GM19324 (cell line): Measurements from ENCODE around the gene CDH24.

Source experiments
- ATAC-seq: cut with Tn5 transposase; IDR thresholded peaks from one replicate; pipeline ENCODE4 v1.9.1; 2021; ENCODE audit warnings: mild to moderate bottlenecking, moderate library complexity; ENCODE audit not compliant: unreplicated experiment, low FRiP score

The CDH24 gene

DNA sequence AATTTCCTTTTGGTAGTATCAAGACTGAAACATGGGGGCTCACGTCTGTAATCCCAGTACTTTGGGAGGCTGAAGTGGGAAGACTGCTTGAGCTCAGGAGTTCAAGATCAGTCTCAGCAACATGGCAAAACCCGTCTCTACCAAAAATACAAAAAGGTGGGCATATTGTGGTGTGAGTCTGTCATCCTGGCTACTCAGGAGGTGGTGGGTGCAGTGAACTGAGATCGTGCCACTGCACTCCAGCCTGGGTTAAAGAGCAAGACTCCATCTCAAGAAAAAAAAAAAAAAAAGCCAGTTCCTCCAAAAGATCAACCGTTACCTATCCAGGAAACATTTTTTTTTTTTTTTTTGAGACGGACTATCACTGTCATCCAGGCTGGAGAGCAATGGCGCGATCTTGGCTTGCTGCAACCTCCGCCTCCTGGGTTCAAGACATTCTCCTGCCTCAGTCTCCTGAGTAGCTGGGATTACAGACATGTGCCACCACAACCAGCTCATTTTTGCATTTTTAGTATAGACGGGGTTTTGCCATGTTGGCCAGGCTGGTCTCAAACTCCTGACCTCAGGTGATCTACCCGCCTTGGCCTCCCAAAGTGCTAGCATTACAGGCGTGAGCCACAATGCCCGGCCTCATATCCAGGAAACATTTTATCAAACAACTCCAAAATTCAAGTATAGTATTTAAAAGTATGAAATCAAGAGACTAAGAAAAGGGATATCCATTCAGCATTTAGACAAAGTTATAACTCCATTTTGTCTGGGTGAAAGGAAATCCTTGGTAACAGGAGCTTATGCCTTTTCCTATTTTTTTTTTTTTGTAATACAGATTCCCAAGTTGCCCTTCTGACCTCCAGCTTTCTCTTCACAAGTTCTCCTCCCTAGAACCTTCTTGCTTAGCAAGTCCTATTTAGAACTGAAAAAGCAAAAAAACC lies 34.2 kb upstream of the CDH24 start:
- no peak for ATAC-seq

DNA sequence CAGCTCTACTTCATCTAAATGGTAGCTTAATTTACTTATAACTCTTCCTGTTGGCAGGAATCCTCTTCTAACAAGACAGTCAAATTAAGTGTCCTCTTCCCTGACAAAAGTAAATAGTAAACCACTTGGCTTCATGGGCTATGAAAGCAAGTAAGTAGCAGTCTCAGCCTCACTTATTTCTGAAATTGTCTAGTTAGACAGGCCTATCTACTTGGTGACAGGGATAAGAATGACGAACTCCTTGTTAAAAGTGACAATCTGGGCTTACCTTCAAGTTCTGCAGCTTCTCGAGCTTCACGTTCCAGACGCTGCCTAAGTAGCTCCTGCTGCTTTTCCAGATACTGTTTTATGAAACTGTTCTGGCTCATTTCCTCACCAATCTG lies 32.9 kb upstream of the CDH24 start:
- ATAC-seq = no peak

DNA sequence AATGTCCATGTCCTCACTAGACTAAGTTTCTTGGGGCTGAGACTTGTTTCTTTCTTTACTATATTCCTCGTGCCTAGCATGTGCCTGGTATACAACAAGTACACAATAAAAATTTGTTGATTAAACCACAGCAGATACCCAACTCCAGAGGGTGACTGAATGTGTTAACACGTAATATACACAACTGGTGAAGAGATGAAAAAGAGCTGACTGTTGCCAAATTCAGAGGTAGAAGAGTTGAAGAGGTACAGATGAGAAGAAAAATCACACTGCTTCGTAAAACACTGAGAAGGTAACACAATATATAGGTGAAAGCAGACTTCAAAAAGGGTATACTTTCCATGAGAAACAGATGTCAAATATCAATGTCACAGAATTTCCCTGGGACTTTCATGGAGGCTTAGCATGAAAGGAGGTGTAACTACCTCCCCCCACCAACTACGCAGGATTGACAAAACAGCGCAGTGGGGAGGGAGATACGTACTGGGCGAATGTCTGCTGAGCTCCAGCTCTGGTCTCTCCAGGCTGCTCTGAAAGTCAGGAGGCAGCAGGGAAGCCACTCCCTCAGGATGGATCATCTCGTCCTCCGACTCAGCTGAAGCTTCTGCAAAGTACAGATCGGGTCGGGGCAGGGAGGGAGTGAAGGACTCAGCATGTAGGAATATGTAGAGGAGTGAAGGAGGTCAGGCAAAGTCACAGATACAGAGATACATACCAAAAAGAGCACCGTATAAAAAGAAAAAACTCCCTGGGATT lies 32.4 kb upstream of the CDH24 start:
- ATAC-seq = no peak

DNA sequence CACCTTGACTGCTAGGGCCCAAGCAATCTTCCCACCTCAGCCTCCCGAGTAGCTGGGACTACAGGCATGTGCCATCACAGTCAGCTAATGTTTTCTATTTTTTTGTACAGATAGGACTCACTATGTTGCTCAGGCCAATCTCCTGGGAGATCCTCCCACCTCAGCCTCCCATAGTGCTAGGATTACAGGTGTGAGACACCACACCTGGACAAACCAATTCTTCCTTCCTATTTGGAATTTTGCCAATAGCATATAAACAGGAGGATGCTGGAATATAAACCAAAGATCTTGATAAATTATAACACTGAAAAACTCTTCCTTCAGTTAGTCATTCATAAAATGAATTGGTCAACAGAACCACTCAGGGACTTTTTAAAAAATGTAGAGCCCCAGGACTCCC lies 29.2 kb upstream of the CDH24 start:
- ATAC-seq = no peak

DNA sequence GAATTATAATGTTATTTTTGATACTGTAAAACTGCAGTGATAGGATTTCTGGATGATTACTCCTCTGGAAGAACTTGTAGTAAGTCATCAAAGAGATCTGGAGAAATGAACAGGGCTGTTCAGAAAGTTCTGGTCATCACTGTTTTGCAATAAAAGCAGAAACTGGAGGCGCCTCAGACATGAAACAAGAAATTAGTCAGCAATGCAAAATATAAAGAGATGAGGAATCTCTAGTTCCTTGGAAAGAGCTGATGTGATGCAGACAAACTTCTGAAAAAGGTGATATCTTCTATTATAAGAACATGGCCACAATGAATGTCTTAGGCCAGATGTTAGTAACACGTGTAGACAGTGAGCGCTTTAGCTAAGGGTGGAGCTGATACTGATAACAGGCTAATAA lies 28.1 kb upstream of the CDH24 start:
- ATAC-seq = no peak

DNA sequence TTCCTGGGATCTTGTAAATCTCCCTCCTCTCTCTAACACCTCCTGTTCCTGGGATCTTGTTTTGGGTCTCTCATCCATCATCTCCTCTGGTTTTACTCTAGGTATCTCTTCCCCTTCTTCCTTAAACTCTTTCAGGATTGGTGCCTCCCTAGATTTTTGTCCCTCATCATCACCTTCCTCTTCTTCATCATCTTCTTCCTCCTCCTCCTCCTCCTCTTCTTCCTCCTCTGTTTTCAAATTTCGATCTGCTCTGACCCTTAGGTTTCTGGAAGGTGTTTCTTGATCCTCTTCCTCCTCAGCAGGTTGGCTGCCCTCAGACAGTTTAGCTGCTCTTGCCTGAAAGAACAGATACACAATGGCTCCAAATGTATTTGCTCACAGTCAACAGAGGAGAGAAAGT lies 23.2 kb upstream of the CDH24 start:
- no peak for ATAC-seq

DNA sequence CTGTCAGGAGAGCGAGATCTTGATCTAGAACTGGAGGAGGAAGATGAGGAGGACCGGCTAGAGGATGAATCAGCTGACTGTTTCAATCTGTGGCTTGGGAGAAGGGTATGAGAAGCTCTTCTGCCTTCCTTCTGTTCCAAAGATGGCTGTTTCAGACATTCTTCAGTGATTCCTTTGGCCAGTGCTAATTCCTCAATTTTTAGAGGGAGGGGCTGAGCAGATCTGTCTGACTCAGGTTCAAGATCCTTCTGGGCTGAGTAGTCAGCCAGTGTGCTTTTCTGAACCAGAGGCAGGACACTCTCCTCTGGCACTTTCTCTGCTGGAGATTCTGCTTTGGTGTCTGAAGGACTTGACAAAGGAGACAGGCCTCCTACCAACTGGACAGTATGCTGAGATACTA lies 22.4 kb upstream of the CDH24 start:
- no peak for ATAC-seq

DNA sequence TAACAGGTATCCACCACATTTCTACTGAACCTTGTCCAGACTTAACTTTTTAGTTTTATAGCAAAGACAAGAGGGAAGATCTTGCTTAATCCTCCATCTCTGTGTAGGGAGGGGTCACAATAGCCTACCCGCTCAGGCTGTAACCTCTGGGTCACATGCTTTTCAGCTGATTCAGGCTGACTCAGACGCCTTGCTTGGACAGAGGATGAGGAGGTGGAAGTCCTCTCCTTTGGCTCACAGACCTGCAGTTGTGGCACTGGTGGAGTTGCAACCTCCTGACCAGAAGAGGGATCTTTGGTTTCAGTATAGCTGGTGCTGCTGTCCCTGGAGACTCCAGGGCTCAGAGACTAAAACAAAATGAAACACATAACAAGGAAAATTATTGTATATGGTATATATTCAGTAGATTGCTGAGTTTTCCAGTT lies 21.4 kb upstream of the CDH24 start:
- no peak for ATAC-seq

DNA sequence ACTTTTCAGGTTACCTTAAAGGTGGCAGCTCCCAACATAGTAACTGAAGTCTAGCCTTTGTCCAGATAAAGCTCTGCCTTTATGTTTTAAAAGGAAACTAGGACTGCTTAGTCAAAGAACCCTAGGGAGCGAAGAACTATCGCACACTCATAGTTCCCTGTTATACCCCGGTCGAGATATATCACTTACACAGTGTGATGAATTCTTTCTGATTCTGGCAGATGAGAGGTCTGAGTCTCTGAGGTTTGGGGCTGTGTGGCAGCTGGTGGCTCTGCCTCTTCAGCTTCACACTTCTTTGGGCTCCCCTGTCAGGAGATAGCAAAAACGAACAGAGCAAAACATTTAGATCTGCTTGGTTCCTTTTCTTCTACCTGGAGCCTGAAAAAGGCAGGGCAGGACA lies 20.6 kb upstream of the CDH24 start:
- no peak for ATAC-seq

DNA sequence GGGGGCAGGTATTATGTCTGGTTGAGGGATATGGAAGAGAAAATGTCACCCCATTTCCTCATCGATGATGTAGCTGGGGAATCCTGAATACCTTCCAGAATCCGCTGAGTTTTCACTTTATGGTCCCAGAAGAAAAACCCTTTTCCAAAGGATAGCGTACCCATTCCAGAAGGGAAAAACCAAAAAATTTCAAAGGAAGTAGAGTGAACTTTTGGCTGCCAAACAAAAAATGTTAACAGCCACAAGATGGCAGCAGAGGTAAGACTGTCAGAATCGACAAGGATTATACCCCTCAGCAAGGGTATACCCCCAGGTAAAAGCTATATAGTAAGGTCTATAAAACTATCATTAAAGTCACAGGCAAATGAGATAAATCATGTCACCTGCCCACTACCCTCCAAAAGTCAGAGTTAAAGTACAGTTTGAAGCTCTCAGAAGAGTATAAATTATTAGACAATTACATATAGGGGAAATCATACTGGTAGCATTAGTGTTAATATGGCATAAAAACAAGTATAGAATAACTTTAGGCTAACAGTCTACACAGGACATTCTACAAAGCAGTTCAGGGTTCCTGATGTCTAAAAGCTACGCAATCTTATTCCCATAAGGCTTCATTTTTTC lies 19.6 kb upstream of the CDH24 start:
- no peak for ATAC-seq

DNA sequence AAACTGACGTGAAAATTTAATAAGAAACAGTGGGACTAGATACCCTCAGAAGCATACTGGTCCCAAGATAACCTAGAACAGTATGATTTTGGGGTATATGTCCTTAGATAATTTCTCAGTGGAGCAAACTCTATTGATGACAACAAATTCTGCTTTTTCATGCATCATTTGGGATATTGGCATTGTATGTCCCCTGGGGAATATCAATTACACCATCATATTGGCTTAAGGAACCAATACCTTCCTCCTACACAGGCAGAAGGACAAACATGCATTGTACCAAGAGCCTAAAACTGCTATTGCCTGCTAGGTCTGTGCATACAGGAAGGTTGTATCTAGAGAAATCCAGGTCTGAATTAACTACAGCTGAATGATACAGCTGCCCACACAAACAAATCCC lies 17.6 kb upstream of the CDH24 start:
- ATAC-seq = no peak

DNA sequence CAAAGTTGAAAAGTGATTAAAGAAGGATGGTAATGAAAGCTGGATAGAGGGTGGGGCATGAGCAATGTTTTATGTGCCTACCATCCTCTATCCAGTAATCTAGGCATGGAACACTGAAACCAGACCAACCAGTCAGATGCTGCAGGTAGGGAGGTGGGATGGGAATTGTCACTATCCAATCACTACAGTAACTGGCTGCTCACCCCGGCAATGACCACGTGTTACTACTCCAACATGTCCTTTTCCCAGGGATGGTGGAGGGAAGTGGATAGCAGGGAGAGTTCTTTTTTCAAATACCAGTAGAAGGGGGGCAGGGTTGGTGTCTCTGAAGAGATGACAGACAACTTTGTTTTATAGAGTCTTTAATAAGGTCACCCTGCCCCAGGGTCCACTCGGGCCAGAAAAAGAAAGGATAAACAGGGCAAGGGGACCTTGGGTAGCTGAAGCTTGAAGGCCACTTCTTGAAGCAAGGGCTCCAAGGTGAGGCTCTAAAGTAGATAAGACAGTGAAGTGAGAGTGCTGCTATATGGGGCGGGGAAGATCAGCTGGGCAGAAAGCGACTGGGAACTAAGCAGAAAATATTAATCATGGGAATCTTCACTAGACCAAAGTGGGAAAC lies 14.7 kb upstream of the CDH24 start:
- no peak for ATAC-seq

DNA sequence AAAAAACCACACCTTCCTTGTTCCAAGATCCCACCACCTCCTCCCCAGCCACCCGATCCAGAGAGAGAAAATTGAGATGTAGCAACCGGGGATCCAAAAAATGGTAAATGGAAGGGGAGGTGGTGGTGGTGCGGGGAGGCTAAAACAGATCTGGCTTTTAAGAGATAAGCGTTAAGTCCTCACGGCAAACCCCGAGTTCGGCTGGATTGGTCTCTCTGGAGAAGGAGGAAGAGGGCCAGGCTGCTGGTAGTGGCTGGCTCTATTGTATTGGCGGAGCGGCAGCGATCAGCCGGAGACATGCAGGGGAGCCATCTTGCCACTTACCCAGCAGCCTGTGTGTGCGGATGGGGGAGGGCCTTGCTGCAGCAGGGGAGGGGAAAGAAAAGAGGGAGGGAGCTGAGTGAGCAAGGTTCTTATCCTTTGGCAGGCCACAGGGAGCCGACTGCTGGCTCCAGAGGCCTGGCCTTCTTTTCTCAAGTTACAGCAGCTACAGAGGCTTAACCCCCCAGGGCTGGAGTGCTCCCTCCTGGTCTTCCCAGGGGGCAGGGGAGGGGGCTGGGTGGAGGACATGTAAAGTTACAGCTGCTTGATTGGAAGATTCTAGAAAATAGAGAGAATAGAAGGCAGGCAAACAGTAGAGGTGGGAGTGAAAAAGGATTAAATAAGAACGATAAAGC lies 14.1 kb upstream of the CDH24 start:
- peak; percentile 73 for ATAC-seq

DNA sequence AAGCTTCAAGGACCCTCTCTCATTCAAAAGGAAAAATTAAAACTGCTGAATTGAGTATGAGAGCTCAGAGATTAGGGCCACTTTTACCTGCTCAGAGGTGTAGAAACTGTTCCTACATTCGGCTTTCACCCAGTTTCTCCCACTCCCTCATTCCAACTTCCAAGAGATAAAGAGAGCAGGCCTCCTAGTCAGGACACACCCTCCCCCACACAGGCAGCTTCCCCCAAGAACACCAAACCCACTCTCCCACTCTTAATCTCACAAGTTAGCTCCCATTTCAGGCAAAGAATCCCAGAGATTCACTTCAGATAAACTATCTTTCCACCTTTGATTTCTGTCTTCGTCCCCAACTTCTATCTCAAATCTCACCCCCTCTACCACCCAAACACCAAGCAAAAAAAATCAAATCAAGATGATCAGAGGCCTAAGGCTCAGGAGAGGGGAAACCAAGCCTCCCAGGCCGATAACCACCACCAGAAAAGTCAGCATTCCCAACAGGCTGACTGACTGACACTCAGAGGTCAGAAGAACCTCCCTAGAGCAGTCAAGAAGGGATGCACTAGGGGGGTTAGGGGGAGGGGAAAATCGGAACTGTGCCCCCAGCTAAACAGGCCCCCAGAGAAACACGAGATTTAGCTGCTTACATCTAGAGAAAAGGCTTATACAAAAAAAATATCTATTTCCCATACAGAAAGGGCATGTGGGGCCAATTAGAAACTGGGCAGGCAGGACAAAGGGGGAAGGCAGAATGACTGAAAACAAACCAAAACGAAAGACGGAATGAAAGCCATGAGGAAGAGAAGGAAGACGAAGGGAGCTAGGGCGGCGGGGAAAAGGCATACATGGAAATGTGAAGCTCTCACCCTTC lies 13.2 kb upstream of the CDH24 start:
- ATAC-seq = no peak

DNA sequence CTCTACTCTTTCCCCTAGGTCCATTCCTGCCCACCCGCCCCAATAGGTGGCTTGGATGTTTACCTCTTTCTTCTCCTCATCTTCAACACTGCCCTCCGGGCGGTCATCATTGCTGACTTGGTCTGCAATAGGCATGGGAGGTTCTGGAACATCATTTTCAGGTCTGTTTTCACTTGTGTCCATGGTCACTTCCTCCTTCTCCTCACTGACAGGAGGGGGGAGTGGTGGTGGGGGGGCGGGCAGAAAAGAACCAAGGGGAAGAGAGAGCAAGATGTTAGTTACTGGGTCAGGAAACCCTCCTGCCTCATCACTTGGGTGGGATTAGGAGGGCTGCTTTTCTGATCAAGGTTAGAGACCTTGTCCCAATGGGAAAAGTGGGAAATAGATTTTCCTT lies 12.1 kb upstream of the CDH24 start:
- ATAC-seq = no peak

DNA sequence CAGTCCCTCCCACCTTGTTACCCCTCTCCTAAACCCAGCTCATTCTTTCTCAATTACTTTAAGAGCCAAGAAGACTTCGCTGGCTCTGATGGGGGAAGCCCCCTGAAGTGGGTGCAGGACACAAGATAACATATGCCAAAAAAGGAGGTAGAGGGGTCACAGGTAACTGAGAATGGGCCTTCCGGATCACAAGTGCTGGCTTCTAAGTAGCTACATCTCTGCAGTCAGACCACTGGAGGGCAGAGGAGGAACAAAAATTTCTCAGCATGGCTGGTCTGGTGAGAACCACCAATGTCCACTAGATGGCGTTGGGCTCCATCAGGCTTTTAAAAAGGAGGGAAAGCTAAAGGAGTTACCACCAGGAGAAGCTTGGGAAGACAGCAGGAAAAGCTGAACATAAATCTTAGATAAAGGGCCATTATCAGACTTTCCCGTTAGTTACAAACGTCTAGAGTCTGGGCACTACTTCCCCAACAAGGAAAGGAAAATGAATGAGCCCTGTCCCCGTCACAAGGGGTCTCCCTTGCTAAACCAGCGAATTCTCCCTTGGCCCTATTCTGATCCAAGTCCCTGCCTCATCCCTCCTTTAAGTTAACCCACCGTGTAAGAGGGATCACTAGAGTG lies 11.6 kb upstream of the CDH24 start:
- peak; percentile 50 for ATAC-seq

DNA sequence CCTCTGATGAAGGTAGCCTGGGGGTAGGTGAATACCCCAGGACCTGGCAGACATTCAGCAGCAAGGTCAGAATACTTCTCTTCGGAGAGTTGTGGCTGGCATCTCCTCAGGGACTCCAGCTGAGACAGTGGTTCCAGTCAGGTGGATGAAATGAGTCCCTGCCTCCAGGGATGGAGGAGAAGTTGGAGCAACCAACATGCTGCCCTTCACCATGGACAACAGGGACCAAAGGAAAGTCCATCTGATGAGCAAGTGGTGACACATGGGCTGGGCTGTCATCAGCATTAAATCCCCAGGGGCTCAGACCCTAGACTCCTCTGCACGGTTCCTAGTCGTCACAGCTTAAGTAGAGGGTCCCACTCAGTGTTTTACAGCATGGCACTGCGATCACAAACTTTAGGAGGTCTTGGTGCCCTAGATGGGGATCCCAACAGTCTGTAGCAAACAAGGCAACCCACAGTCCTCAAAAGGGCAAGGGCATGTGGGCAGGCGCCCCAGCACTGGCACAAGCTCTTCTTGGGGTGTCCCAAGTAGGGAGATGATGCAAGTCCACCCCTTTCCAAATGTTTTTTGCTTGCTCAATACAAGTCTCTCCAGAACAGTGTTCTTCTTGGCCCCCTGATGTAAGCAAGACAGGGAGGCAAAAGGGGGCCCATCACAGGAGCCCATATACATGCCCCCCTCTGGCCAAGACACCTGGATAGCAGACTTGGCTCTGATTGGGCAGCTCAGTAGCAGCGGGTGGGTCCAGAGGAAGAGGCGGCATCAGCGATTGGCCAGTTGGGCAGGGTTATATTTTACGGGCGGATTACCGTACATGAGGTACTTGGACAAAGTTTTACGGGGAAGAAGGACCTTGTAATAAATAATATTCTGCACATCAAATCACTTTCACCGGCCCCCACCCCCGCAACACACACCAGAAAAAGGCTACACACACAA lies 10.8 kb upstream of the CDH24 start:
- no peak for ATAC-seq
